Activated CD4-positive, alpha-beta T cell treated with anti-CD3 and anti-CD28 coated beads for 24 hours (primary cell): Measurements from ENCODE around the gene EYA2.

ENCODE experiments used
- DNase-seq, 2 donors: peaks; one replicate each; pipeline ENCODE4 v3.0.0-alpha.2; 2020; ENCODE audit warnings: low read depth in 2 of 2

Gene EYA2

DNA sequence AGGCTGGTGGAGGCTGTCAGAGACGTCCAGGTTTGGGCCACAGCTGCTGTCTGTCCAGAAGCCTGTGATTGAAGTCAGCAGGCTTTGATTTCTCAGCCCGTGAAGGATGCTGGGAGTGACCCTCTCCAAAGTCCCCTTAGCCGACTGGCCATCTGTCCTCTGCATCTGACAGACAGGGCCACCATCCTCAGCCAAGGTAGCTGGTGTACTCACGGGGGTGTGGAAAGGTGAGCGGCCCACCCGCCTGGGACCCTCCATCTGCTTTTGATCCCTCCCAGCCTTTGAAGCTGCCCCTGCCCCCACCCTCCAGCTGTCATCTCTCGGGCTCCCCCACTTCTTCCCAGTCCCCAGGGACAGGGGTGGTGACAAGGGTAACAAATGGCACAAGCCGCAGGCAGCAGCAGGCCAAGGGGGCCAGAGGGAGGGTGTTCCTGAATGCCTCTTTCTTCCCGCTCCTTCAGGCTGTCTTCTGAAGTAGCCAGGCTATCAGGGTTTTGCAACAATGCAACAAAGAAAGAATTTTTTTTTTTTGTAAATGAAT lies 84.4 kb downstream of the EYA2 start:
- no peak for DNase-seq

DNA sequence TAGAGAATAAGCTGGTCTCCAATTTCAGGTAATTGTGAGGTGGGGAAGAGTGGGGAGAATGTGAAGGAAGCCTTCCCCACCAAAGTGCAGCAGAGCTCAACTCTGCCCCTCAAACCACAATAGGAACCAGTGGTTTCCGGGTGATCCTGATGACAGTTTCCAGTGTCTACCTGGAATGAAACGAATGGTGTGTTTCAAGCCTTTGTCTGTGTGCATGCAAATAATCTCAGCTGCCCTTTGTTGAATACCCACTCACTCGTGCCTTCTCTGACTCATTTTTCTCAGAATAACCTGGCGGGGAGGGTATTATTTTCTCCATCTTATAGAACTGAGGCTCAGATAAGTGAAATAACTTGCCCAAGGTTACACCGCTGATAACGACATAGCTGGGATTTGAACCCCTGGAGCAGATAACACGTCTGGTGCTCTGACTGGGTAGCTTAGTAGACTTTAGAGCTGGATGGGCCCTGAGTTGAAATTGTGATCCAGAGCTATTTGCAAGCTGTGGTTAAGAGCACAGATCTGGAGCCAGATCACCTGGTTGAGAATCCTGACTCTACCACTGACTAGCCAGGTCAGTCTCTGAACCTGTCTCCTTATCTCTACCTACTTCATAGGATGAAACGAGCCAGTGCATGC lies 85.1 kb downstream of the EYA2 start:
- no peak for DNase-seq

DNA sequence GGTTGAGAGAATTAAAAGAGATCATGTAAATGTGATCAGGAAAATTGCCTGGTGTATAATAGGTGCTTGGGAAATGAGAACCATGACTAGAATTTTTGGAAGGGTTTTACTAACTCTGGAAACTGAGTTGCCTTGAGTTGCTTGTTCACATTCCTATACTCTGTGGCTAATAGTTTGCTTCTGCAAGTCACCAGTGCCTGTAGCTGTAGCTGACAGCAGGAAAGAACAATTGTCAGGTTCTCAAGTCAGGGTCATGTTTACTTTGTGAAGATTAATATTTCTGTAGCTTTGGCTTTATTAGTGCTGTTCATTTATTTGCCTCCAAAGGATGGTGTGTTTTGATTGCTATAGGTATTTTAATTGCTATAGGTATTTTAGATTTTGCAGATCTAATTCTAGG lies 86.5 kb downstream of the EYA2 start:
- DNase-seq: no peak

DNA sequence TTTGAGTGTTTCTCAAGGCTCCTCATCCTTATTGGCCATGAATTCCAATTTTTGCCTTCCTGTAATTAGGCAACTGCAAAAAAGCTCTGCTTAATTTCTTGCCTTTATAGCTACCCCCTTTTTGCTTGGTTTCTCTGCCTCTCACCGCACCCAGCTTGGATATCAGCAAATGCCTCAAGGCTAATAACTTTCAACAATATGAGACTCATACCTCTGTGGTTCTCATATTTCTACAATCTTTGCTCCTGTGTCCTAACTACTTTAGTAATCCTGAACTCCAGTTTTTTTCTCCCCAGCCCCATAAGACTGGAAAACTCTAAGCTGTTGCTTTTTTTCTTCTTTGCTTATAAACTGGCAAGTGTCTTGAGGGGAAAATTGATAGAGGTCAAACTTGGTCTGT lies 88.8 kb downstream of the EYA2 start:
- DNase-seq: no peak

DNA sequence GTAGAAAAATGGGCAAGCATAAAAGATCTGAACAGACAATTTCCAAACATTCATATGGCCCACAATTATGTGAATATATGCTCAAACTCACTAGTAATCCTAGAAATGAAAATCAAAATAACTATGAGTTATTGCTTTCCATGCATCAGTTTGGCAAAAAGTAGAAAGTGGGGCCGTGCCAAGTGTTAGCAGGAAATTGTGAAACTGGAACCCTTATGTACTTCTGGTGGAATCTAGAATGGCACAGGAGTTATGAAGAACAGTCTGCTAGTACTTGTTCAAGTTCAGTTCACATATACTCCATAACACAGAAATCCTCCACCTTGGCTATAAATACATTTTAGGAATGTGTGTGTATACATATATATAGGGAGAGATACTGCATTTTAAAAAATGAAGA lies 89.8 kb downstream of the EYA2 start:
- DNase-seq: no peak

DNA sequence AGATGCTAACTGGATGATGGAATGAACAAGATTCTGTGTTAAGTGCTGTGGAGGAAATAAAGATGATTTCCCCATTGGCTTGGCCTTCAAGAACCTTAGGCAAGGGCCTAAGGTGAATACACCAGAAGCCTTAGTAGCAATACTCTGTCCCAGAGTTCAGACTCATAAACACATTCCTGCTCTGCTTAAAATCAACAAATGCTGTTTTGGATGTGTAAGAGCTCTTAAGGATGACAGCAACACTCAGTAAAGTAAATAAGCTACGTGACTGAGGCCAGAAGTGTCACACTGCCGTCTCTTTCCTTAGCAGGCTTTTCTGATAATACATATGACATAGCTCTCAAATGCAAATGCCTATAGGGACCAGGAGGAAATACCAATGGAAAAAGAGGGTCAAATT lies 90.6 kb downstream of the EYA2 start:
- DNase-seq: no peak

DNA sequence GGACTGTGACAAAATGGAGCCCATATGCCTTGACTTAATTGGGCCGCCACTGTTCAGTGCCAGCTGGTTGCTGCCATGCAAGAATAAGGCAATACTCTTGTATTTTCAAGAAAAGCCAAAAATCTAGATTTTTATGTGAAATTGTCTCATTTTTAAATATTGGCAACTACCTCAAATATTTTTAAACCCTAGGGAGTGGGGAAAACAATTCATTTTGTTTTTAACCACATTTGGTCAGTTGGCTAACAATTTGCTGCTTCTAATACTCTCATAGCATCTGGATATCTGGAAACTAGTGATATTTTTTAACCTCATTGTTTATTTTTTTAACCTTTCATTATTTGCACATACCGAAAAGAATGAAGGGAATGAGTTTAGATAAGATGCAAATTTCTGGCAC lies 91.0 kb downstream of the EYA2 start:
- no peak for DNase-seq

DNA sequence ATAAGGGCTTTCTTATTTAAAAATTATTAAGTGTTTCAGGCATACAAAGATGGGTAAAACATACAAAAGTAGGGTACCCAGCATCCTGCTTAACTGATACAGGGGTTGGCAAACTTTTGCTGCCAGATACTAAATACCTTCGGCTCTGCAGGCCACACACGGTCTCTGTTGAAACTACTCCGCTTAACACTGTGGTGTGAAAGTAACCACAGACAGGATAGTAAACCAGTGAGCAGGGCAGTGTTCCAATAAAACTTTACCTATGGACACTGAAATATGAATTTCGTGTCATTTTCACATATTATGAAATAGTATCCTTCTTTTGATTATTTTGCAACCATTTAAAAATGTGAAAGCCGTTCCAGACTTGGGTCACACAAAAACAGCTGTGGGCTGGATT lies 92.4 kb downstream of the EYA2 start:
- no peak for DNase-seq

DNA sequence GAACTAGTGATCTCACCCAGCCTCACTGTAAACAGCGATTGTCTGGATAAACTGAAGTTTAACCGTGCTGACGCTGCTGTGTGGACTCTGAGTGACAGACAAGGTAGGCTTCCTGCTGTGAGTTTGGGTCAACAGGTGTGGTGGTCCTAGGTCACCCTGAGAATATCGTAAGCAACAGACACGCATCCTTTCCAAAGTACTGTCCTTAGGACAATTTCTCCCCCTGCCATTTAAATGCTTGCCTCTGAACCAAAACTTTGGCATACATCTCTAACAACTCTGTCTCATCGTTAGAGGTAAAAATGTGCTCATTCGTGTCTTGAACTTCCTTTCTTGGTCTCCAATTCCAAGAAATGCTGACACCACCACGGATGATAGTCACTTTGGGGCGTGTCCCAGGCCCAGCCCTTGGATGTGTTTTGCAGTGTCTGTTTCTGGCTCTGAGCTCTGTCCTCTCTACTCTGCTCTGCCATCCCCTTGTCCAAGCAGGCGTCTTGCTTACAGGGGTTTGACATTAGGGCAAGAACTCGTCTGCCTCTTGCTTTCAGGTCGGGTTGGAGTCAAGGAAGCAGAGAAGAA lies 95.5 kb downstream of the EYA2 start:
- DNase-seq: peak in 1 of 2 donors; percentile 7

DNA sequence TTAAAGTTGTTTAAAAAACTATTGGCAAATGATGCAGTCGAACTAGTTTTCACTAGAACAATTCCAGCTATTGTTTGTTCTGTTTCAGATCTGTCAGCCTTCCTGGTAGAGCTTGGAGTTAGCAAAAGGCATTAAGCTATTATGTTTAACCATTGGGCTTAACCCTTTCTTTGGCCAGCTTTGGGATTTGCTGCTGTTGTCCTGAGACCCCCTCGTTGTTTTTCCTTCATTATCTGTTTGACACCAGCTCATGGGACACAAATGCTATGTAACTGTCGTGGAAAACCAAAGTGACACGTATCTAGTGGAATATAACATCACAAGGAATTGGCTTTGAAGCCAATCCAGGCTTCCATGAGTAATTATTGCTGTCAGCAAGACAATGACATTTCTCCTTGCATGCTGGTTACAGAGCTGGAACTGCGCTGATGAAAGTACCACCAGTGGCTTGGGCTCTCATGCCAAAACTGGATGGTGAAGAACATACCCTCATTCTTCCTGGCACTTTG lies 96.0 kb downstream of the EYA2 start:
- no peak for DNase-seq

DNA sequence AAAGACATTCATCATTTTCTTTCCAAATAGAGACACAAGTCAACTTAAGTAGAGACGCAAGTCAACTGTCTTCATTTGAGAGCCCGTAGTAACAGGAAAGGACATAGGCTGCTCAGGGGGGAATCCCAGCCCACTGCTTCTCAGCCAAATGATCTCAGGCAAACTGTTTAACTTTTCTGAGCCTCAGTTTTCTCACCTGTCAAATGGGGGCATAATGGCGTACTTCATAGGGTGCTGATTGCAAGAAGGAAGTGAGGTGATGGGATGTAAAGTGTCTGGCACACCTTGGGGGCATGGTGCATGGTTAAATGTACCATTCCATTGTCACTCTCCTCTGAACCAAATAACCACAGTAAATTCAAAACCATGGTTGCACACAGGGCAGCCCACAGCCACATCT lies 96.5 kb downstream of the EYA2 start:
- no peak for DNase-seq

DNA sequence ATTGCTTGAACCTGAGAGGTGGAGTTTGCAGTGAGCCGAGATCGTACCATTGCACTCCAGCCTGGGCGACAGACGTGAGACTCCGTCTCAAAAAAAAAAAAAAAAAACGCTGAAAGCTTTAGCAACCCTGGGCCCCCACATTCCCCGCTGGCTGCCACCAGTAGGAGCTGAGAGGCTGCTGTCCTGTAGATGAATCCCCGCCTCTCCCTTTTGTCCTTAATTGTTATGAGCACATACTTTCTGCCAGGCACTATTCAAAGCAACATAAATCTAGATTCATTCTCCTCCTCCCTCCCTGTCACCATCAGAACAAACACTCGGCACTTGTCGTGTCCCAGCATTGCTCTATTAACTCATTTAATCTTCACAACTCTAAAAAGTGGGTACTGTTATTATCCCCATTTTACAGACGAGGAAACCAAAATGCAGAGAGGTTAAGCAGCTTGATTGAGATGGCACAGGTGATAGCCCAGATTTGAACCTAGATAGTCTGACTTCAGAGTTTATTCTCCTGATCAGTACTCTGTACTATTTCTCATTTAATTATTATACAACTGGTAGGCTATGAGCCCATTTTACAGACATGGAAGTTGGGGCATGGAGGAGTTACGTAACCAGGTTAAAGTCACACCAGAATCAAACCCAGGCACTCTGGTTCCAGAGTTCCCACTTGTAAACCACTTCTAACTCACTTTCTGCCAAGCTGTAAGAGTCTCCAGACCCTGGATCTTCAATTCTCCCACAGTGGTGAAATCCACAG lies 97.4 kb downstream of the EYA2 start:
- DNase-seq: no peak

DNA sequence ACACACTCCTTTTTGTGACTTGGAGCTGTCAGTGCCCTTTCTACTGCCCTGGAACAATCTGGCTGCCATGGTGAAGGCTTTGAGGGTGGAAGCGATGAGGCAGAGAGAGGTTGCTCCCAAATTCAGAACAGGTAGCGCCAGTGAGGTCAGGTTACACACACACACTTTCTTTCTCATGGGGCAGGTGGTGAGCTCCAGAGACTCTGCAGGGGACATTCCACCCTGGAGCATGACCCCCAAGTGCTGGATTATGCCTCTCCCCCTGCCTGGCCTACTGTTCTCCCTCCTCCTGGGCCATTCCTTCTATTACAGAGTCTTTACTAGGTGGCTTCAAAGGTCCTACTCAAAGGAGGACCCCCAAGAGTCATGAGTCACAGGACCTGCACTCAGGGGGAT lies 98.0 kb downstream of the EYA2 start:
- DNase-seq: no peak

DNA sequence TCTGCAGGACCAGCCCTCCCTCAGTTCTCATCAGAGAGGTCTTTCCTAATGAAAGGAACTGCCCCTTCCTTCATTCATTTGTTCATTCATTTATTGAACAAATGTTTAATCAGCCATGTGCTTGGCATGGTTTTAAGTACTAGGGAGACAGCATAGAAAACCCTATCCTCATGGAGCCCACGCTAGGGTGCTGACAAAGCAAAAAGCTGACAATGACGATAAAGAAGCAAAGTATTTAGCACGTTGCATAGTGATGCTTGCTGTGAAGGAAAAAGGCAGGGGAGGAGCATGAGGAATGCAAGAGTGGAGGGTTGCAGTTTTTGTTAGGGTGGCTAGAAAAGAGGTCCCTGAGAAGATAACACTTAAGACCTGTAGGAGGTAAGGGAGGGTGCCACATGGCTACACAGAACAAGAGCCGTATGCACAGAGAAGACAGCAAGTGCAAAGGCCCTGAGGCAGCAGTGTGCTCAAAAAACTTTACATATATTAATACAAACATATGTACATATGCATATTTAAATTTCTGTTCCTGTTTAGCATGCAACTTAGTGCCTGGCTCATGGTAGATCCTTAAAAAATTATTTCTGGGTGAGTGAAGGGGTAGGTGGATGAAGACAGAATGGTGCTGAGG lies 98.9 kb downstream of the EYA2 start:
- DNase-seq: no peak

DNA sequence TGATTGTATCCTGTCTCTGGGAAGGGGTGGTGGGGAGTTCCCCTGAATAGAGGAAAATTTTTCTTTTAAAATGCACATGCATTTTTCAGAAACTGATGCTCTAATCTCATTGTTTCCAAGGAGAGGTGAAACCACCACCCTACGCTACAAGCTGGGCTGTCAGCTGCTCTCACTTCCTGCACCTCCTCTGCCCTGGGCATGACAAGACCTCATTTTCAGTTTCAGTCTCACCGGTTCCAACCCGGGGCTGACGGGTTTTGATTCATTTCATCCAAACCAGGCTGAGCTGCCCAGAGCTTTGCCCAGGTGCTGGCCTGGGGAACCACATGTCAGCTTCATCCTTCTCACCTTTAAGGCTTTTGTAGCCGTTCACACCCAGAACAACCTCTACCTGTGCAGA lies 99.7 kb downstream of the EYA2 start:
- peak; percentile 21 to 51 for DNase-seq

DNA sequence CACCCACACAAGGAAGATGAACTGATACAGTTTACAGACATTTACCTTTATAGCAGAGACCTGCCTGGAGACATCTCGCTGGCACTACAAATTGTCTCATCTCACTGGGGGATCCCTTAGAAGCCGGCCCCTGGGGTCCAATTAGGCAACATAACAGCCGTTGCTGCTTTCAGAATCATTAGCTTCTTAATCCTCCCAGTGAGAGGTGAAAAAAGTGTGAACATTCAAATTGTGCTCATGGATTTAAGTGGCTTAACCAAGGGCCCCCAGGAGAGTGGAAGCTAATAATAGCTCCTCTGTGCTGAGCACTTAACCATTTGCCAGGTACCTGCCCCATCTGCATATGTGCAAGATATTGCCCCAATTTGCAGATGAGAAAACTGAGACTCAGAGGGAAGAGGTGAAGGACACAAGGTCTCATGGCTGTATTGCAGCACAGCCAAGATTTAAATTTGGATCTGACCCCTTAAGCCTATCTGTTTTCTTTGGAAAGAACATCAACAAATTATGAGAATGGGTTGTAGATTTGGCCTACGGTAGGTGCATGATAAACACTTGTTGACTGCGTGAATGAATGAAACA lies 101.0 kb downstream of the EYA2 start:
- DNase-seq: no peak

DNA sequence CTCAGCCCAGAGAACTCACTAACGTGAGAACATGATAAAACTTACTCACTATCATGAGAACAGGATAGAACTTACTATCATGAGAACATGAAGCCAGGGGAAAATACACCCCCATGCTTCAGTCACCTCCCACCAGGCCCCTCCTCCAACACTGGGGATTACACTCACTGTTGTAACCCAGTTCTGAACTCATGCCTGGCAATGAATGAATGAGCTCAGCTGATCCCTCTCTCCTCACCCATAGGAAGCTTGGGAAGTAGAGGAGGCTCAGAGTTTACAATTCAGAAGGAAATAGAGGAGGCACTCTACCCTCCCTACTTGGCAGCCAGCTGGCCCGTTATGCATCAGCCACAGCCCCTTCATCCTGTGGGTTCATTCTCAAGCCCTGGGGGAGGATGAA lies 102.5 kb downstream of the EYA2 start:
- no peak for DNase-seq

DNA sequence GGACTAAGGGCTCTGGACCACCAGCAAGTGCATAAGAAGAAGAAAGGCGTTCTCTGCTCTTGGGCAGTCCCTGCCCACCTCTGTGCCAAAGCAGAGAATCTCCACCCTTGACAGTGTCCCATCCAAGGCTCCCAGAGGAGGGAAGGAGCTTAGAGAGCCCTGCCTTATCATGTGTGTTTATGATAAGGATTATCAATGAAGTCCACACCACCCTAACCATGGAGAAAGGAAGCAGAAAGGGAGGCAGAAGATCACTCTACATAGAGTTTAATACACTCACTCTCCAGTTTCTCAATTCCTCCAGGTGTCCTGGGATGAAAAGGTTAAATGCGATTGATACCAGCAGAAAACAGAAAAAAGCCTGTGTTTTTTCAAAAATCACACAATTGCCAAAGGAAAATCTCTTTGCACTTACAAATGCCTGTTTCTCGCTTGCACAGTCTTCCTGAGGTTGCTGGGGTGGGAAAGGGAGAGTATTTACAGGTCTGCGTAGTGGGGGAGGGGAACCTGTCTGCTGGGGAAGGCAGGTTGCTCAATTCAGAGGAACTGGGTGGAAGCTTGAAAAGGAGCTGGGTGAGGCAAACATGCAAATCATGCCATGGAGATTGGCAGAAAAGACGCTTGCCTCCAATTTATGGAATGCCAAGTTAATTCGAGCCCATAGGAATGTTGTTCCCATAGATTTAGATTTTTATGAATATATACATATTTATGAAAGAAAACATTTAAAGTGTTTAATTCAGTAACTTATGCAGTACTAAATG lies 104.0 kb downstream of the EYA2 start:
- DNase-seq: no peak

DNA sequence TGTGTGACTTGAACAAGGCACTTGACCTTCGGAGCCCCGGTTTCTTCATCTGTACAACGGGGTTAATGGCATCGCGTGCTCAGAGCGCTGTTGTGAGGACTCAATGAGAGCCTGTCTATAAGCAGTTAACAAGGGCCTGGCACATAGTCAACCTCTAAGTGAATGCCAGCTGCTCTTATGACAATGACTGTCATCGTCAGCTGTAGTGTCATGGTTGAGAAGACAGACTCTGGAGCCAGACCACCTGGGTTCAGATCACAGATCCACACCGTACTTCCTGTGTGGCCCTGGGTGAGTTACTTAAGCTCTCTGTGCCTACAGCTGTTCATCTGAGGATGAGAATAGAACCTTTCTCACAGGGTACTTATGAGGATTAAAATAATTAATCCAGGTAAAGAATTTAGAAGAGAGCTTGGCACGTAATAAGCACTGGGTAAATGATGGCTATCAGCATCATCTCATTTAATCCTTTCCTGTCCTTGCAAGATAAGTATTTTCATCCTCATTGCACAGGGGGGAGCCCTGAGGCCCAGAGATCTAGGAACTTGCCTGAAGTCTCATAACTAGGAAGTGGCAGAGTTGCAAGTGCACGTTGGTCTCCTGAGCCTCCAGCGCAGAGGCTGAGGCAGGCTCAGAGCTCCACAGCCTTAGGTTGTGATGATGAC lies 105.3 kb downstream of the EYA2 start:
- DNase-seq: no peak

DNA sequence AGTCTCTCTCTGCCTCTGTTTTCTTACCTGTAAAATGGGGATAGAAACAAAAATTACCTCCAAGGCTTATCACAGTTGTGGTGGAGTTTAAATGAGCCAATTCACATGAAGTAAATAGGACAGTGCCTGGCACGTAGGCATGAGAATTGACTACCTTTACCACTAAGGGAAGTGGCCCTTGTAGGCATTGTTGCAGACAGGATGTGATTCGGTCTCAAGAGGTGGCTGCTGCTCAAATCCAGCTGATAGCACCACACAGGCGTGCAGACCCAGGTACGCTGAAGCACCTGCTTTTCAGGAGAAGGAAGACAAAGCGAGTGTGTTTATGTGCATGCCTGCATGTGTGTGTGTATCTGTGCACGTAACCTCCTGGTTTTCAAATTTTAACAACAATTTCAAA lies 108.6 kb downstream of the EYA2 start:
- DNase-seq: no peak

DNA sequence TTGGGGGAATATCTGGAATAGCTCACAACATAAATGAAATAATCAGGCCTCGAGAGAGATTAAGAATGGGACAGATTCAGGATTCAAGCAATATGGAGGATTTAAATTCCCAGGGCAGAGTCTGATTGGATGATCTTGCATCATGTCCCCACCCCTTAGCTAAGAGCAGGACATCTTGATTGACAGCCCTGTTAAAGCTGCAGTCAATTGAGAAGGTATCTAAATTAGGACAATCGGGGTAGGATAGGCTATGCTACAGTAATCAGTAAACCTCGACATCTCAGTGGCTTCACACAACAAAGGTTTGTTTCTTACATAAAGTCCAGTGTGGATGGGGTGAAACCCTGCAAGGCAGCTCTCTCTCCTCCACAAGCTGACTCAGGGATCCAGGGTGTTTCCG lies 109.5 kb downstream of the EYA2 start:
- no peak for DNase-seq
